BJ (cell line): ENCODE data around the gene ACOX1. TPM values are rescaled to one million over a fixed set of nuclear protein-coding genes. Genes with fewer than 3 reads are reported as not detected.

ENCODE experiments used
- CTCF ChIA-PET: fragments of 350-600 bp; formaldehyde crosslinking; extraction: SDS; loops from one replicate; lab custom pipeline; 2021; ENCODE audit warnings: antibody characterized with exemption, inconsistent platforms; lab: Yijun Ruan, JAX
- POLR2A ChIA-PET: fragments of 300-600 bp; sonication (Branson Sonifier 250); formaldehyde crosslinking; extraction: SDS; loops from one replicate; lab custom pipeline; 2021; ENCODE audit warnings: antibody characterized with exemption; lab: Charles Lee
- DNase-seq: peaks from one replicate; pipeline ENCODE4 v3.0.0-alpha.2; 2011; ENCODE audit warnings: low read depth
- H3K27me3 ChIP-seq: 2 replicates; pipeline ENCODE4 v1.6.0; 2011; ENCODE audit warnings: low read length; ENCODE audit not compliant: control insufficient read depth, insufficient read depth
- H3K36me3 ChIP-seq: 2 replicates; pipeline ENCODE4 v1.5.1; 2011; ENCODE audit warnings: low read length; ENCODE audit not compliant: control insufficient read depth, insufficient read depth
- H3K4me3 ChIP-seq: 2 replicates; pipeline ENCODE4 v1.5.1; 2011; ENCODE audit warnings: low read depth, mild to moderate bottlenecking, control low read depth, low read length
- CTCF ChIP-seq: IDR thresholded peaks from 2 replicates; pipeline ENCODE4 v1.5.1; 2011; ENCODE audit warnings: low read depth, mild to moderate bottlenecking, control low read depth, inconsistent platforms, low read length, moderate library complexity; ENCODE audit not compliant: insufficient read depth
- polyA plus RNA-seq: library from polyadenylated mRNA; depleted of rRNA; stranded (reverse); fragments of >200 nt; gene quantifications from 2 replicates; pipeline ENCODE4 v1.2.3, GENCODE V29; 2011

ACOX1 gene
- polyA plus RNA-seq, 1 experiment: 33.6 TPM

GRCh38 chr17:76003915-76004314 is 24.9 kb upstream of the ACOX1 start:
- H3K36me3 ChIP-seq: peaks cover 5% of the 10 kb centered on the region
- H3K27me3 ChIP-seq: no peaks in the 10 kb centered on the region
- no peak for DNase-seq
- no peak overlapping the region for H3K4me3 ChIP-seq
- CTCF ChIA-PET: interaction anchor here (0.6 to 19.9 kb wide), 8 partner anchors 11 to 474 kb away, joined by 3 to 264 read pairs (median 4); partner anchors contain the start of gene MRPL38
- POLR2A ChIA-PET: no interaction called here
- TF ChIP-seq CTCF: no peak

GRCh38 chr17:76002100-76002499 is 23.1 kb upstream of the ACOX1 start:
- no peak overlapping the region for H3K4me3 ChIP-seq
- ChIA-PET POLR2A (no interaction called here), CTCF (interaction anchor here (1.0 to 19.9 kb wide), 4 partner anchors 7 to 94 kb away, joined by 3 to 264 read pairs (median 55); partner anchors contain the start of gene MRPL38)

GRCh38 chr17:76000755-76001521 is 22.0 kb upstream of the ACOX1 start, which contains the start of gene CDK3:
Gene CDK3, plus strand, starts transcription at chr17:76000855. Its CDS starts 571 bp downstream, at chr17:76001426.
- DNase-seq: no peak
- POLR2A ChIA-PET: no interaction called here
- CTCF ChIA-PET: interaction anchor here (0.7 to 19.9 kb wide), 9 partner anchors 9 to 278 kb away, joined by 3 to 264 read pairs (median 7); partner anchors contain the start of gene MRPL38

More at GRCh38 chr17:76002100-76002499, 23.1 kb upstream of the ACOX1 start:
- TF ChIP-seq CTCF: no peak
- no peak for DNase-seq
- peaks cover 5% of the 10 kb centered on the region for H3K36me3 ChIP-seq
- no peaks in the 10 kb centered on the region for H3K27me3 ChIP-seq

GRCh38 chr17:76000016-76000754 is 21.2 kb upstream of the ACOX1 start:
- ChIA-PET CTCF (interaction anchor here (1.0 to 19.9 kb wide), 8 partner anchors 9 to 279 kb away, joined by 3 to 264 read pairs (median 9); partner anchors contain the start of gene MRPL38), POLR2A (no interaction called here)
- TF ChIP-seq CTCF: peak; percentile 79
- no peak overlapping the region for H3K4me3 ChIP-seq
- no peaks in the 10 kb centered on the region for H3K27me3 ChIP-seq
- peaks cover 5% of the 10 kb centered on the region for H3K36me3 ChIP-seq
- DNase-seq: no peak

More at GRCh38 chr17:76000755-76001521, 22.0 kb upstream of the ACOX1 start, which contains the start of gene CDK3:
- H3K27me3 ChIP-seq: no peaks in the 10 kb centered on the region
- H3K36me3 ChIP-seq: peaks cover 5% of the 10 kb centered on the region
- H3K4me3 ChIP-seq: no peak within 1 kb of the TSS
- TF ChIP-seq CTCF: no peak

- no peaks in the 10 kb centered on the region for H3K27me3 ChIP-seq
- CTCF ChIA-PET: interaction anchor here (1.0 to 19.9 kb wide), 4 partner anchors 11 to 91 kb away, joined by 5 to 264 read pairs (median 18); partner anchors contain the start of genes ACOX1, MRPL38 and TEN1
- DNase-seq: no peak
- no peak for TF ChIP-seq CTCF
- H3K36me3 ChIP-seq: peaks cover 2% of the 10 kb centered on the region
- H3K4me3 ChIP-seq: no peak overlapping the region
- POLR2A ChIA-PET: no interaction called here
Observed at GRCh38 chr17:75998327-75998795, 19.4 kb upstream of the ACOX1 start.
